ENCODE results near the gene JPH4. TPM values are rescaled to one million over a fixed set of nuclear protein-coding genes. Genes with fewer than 3 reads are reported as not detected.
"Not testable (repeated sequence)": the region's sequence is repeated elsewhere in the genome, so short reads cannot be mapped to it uniquely, and the experiment has no call there.

Gene JPH4
- total RNA-seq, 2 donors from 2014 or later, result not detected

DNA sequence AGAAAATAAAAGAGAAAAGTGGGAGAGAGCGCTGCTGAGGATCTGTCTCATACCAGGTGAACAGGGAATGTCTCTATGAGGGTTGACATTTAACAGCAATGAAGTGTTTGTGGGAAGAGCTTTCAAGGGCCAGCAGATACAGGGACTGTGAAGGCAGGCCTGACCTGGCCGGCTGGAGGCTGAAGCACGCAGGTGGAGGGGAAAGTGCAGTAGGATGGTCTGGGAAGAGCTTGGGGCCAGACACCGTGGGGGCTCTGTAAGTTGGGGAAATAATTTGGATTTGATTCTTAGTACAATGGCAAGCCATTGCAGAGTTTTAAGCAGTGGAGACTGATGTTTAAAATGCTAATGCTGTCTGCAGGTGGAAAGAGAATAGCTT is 33.8 kb upstream of the JPH4 start:
- Mint-ChIP-seq H3K36me3 (peaks cover 5 to 20% of the 10 kb centered on the region in 2 donors), H3K9me3 (peaks cover 6 to 7% of the 10 kb centered on the region in 2 donors), H3K27ac (no peak overlapping the region)
- ATAC-seq (no peak), DNase-seq (ENCODE audit: low spot score in 2 of 2) (no peak)

DNA sequence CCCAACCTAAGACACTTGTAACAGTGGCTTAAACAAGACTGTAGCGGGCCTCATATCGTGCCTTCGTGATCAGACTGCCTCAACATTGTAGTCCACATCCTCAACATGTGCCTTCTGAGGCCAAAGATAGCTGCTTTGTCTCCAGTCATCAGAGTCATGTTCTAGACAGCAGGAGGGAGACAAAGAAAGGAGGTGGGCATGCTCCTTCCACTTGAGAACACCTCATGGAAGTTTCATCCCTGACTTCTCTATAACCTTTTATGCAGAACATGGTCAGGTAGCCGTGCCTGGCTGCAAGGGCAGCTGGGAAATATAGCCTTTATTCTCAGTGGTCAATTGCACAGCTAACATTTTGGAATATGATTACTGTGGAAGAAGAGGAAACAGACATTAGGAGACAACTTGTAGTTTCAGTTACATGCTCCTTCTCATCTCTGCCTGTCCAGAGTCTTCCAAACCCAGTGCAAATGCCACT is 32.3 kb upstream of the JPH4 start:
- DNase-seq (ENCODE audit: low spot score in 2 of 2) (no peak), ATAC-seq (no peak)
- peak overlapping the region in 1 of 2 donors; percentile 84 for H3K27ac Mint-ChIP-seq
- peaks cover 5 to 20% of the 10 kb centered on the region in 2 donors for H3K36me3 Mint-ChIP-seq
- peaks cover 6 to 7% of the 10 kb centered on the region in 2 donors for H3K9me3 Mint-ChIP-seq

DNA sequence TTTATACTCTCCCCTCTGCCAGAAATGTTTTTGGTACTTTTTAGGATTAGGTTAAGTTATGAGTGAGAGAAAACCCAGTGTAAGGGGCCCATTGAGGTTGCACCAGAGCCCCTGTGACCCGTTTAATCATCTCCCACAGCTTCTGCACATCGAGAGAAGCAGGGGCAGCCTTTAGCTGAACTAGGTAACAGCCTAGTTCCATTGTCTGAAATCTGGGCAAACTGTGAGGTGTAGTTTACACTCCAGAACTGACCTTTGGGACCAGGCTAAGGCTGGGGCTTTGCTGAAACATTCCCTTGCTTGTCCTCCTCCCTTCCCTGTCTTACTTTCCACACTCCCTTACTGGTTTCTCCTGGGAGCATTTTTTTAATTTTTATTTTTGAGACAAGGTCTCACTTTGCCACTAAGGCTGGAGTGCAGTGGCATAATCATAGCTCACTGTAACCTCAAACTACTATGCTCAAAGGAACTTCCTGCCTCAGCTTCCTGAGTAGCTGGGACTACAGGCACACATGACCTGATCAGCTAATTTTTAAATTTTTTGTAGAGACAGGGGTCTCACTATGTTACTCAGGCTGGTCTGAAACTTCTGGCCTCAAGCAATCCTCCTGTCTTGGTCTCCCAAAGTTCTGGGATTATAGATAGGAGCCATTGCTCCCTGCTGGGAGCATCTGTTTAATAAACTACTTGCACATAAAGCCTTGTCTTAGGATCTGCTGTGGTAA is 31.7 kb upstream of the JPH4 start:
- no peak for DNase-seq (ENCODE audit: low spot score in 2 of 2)
- ATAC-seq, result no peak
- peaks cover 6 to 7% of the 10 kb centered on the region in 2 donors for H3K9me3 Mint-ChIP-seq
- H3K36me3 Mint-ChIP-seq, result peaks cover 5 to 20% of the 10 kb centered on the region in 2 donors
- H3K27ac Mint-ChIP-seq, result peak overlapping the region; percentile 84 to 90

DNA sequence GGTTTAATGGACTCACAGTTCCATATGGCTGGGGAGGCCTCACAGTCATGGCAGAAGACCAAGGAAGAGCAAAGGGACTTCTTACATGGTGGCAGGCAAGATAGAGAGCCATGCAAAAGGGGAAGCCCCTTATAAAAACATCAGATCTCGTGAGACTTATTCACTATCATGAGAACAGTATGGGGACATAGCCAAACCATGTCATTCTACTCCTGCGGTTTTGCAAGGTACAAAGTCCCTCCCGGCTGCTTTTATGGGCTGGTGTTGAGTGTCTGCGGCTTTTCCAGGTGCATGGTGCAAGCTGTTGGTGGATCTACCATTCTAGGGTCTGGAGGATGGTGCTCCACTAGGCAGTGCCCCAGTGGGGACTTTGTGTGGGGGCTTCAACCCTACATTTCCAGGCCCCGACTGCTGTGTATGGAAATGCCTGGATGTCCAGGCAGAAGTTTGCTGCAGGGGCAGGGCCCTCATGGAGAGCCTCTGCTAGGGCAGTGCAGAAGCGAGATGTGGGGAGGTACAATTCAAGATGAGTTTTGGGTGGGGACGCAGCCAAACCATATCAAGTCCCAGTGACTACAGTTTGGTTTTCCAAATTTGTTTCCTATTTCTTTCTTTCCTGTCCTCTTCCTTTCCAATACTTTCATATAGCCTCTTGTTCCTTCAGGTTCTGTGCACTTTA is 31.0 kb upstream of the JPH4 start:
- H3K9me3 Mint-ChIP-seq; ATAC-seq; DNase-seq (ENCODE audit: low spot score in 2 of 2): not testable (repeated sequence)
- H3K36me3 Mint-ChIP-seq, result peaks cover 5 to 20% of the 10 kb centered on the region in 2 donors
- H3K27ac Mint-ChIP-seq, result peak overlapping the region; percentile 1 to 84

DNA sequence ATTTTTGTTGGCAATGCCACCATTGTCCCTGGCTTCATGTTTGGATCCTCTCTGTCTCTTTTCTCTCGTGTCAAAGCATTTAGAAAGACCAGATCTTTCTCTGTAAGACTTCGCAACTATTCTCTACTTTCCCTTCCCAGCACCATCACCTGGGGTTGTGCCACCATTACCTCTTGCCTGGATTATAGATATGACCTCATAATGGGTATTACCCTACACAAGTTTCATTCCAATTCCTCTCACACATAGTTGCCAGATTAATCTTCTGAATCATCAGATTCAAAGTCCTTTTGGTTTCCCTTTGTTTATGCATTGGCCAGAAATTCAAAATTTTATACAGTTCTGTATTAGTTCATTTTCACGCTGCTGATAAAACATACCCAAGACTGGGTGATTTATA is 30.4 kb upstream of the JPH4 start:
- DNase-seq (ENCODE audit: low spot score in 2 of 2) (no peak), ATAC-seq (no peak)
- peaks cover 6 to 7% of the 10 kb centered on the region in 2 donors for H3K9me3 Mint-ChIP-seq
- H3K27ac Mint-ChIP-seq, result peak overlapping the region; percentile 1 to 29
- peaks cover 5 to 20% of the 10 kb centered on the region in 2 donors for H3K36me3 Mint-ChIP-seq

DNA sequence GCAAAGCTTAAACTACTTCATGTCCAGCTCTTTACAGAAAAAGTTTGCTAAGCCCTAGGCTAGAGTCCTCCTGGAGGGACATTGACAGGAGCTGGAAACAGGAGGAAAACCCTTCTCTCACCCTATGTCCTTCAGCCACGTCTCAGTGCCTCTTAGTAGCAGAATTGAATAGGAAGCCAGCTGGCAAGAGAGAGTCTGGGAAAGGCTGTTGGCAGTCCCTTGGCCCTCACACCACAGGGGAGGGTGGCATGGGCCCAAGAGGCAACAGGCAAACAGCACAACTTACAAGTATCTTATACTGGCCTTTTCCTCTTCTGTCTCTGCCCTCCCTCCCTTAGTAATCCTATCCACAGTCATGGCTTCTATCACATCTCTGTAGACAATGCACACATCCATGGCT is 29.9 kb upstream of the JPH4 start:
- Mint-ChIP-seq H3K9me3 (peaks cover 6 to 7% of the 10 kb centered on the region in 2 donors), H3K36me3 (peaks cover 5 to 20% of the 10 kb centered on the region in 2 donors), H3K27ac (peak overlapping the region in 1 of 2 donors; percentile 29)
- ATAC-seq, result no peak
- no peak for DNase-seq (ENCODE audit: low spot score in 2 of 2)

DNA sequence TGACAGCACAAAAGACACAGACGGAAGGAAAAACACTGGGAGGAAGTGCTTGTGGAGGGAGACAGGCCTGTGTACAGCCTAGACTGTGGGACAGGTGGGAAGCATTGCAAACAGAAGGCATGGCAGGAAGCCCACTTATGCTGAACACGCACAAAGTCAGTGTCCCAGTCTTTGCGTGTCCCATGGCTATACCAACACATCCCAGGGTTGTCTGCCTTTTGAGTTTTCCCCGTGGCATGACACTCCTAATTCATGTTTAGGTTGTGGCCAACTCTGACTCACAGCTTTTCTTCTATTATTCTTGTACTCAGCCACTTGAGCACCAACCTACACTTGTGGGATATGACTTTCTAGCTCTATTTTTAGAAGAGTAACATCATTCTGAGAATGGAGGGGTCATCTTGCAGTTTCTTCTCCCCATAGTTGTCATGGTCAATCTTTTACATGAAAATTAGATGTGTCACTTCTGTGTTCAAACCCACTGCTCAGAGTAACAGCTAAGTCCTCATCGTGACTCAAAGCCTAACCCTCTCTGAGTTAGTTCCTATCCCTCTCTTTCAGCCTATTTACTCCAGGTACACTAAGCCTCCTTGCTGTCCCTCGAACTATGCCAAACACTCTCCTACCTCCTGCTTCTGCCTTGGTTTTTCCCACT is 27.5 kb upstream of the JPH4 start:
- DNase-seq (ENCODE audit: low spot score in 2 of 2) (peak in 1 of 2 donors; percentile 19), ATAC-seq (peak; percentile 91 to 94)
- H3K27ac Mint-ChIP-seq, result peak overlapping the region; percentile 65 to 72
- peaks cover 6 to 7% of the 10 kb centered on the region in 2 donors for H3K9me3 Mint-ChIP-seq
- peaks cover 5 to 20% of the 10 kb centered on the region in 2 donors for H3K36me3 Mint-ChIP-seq

DNA sequence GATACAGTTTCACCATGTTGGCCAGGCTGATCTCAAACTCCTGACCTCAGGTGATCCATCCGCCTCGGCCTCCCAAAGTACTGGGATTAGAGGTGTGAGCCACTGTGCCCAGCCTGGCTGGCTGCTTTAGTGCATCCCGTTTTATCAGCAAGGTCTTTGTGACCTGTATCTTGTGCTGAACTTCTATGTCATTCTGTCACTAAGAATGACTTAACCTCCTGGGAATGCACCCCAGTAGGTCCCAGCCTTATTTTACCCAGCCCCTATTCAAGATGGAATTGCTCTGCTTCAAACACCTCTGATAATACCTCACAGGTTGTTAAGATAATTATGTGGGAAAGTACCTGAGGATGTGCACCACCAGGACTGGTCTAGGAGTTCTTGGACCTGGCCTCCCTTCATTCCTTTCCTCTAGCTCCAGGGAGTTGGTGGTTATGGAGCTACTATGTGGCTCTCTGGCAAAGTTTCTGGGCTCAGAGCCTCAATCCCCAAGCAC is 26.1 kb upstream of the JPH4 start:
- Mint-ChIP-seq H3K27ac (no peak overlapping the region), H3K36me3 (peaks cover 10 to 11% of the 10 kb centered on the region in 2 donors), H3K9me3 (peaks cover 7 to 9% of the 10 kb centered on the region in 2 donors)
- ATAC-seq (no peak), DNase-seq (ENCODE audit: low spot score in 2 of 2) (no peak)

DNA sequence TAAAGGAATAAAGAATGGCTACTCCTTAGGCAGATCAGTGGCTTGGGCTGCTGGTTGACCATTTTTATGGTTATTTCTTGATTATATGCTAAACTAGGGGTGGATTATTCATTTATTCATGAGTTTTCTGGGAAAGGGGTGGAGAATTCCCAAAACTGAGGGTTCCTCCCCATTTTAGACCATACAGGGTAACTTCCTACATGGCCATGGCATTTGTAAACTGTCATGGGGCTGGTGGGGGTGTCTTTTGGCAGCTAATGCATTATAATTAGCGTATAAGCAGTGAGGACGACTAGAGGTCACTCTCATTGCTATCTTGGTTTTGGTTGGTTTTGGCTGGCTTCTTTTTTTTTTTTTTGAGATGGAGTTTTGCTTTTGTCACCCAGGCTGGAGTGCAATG is 25.6 kb upstream of the JPH4 start:
- Mint-ChIP-seq H3K9me3 (peaks cover 6 to 11% of the 10 kb centered on the region in 2 donors), H3K36me3 (peaks cover 6 to 8% of the 10 kb centered on the region in 2 donors), H3K27ac (no peak overlapping the region)
- ATAC-seq, result no peak
- DNase-seq (ENCODE audit: low spot score in 2 of 2), result no peak

DNA sequence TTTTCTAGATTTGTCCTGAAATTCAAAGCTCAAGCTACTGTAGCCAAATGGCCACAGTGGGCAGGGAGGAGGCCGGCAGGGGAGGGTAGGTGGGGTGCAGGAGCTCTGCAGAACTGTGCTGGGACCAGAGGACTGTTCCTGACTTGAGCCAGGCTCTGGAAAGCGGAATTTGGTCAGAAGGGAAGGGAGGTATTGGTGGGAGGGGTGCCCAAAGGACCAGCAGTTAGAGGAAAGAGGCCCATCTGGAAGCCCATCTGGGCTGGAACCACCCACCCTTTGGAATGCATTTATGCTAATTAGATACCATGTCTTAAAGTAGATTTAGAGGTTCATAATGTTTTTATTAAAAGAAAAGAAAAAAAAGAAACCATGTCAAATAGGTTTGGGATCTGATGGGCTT is 24.5 kb upstream of the JPH4 start:
- DNase-seq (ENCODE audit: low spot score in 2 of 2) (no peak), ATAC-seq (no peak)
- H3K27ac Mint-ChIP-seq, result peak overlapping the region in 1 of 2 donors; percentile 19
- peaks cover 0 to 6% of the 10 kb centered on the region in 2 donors for H3K9me3 Mint-ChIP-seq
- peaks cover 0 to 5% of the 10 kb centered on the region in 2 donors for H3K36me3 Mint-ChIP-seq

DNA sequence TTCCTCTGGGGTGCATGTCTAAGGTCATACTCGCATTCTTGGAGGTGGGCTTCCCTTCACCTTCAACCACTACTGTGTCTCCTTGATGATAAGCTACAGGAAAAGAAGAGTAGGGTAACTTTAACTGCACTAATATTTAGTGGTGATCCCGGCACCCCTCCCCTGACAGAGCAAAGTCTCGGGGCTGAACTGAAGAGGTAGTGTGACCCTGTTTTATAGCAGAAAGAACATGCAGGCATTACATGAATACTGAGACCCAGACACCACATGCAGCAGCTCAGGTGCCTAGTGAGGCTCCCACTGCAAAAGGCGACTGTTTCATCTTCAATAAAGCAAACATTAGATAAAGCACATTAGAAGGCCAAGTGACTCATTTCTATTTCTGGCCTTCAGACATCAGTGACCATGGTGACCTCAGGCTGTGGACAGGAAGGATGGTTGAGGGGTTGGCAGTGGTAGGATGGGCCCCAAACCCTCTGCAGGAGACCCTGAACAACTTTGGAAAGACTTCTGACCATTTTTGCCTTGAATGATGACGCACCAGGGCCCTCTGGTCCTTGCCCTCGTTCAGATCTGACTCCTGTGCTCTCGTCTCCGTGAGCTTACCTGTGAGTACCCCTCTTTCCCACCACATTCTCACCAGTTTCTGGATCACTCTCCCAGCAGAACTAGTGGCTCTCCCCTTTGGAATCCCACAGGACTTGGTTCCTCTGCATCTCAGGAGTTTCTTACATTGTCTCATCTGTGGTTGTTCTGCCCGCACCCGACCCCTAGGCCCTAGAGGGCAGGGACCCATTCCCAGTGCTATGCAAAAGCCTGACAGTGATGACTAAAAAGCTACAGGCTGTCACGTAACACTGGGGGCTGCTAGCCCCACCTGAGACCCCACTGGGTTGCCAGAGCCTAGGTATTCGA is 23.8 kb upstream of the JPH4 start:
- DNase-seq (ENCODE audit: low spot score in 2 of 2) (no peak), ATAC-seq (no peak)
- H3K9me3 Mint-ChIP-seq, result peaks cover 0 to 6% of the 10 kb centered on the region in 2 donors

DNA sequence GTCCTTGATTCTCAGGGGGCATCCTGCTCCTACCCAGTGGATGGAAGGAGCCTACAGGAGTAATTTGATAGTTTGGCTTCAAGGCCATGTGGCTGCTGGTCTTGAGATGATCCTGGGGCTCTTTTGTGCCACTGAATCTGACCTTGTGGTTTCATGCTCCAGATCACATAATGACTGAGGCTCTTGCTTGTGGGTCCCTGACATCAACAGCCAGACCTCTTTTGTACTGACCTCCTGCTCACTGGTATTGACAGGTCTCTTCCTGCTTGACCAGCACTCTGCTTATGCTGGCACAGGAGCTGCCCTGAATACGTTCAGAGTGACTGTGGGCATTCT is 23.2 kb upstream of the JPH4 start:
- no peak overlapping the region for H3K27ac Mint-ChIP-seq

More for the DNA sequence above, 23.8 kb upstream of the JPH4 start:
- Mint-ChIP-seq H3K27ac (no peak overlapping the region), H3K36me3 (peaks cover 0 to 5% of the 10 kb centered on the region in 2 donors)

DNA sequence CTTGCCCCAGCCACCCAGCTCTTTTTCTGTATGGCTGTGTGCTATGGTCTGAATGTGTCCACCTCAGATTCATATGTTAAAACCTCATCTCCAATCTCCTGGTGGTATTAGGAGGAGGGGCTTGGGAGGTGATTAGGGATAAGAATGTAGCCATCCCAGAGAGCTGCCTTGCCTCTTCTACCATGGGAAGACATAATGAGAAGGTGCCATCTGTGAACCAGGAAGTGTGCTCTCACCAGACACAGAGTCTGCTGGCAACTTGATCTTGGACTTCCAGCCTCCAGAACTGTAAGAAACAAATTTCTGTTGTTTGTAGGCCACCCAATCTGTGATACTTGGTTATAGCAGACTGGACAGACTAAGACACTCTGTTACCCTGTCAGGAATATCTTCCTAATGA is 22.8 kb upstream of the JPH4 start:
- H3K9me3 Mint-ChIP-seq, result peaks cover 0 to 6% of the 10 kb centered on the region in 2 donors
- H3K27ac Mint-ChIP-seq, result peak overlapping the region in 1 of 2 donors; percentile 19
- peaks cover 0 to 5% of the 10 kb centered on the region in 2 donors for H3K36me3 Mint-ChIP-seq
- DNase-seq (ENCODE audit: low spot score in 2 of 2) (no peak), ATAC-seq (no peak)

More for the DNA sequence above, 23.2 kb upstream of the JPH4 start:
- Mint-ChIP-seq H3K36me3 (peaks cover 0 to 5% of the 10 kb centered on the region in 2 donors), H3K9me3 (peaks cover 0 to 6% of the 10 kb centered on the region in 2 donors)
- ATAC-seq, result no peak
- DNase-seq (ENCODE audit: low spot score in 2 of 2), result no peak

DNA sequence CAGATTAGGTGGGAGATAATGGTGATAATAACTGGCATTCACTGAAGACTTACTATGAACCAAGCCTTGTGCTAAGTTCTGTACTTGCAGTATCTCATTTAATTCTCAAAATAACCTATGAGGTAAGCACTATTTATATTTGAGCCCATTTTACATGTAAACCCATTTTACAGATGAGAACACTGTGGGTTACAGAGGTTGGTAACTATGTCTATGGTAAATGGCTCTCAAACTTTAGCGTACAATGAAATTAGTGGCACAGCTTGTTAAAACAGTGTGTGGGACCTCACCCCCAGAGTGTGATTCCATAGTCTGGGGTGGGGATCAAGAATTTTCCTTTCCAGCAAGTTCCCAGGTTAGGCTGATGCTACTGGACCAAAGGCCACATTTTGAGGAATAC is 22.2 kb upstream of the JPH4 start:
- H3K27ac Mint-ChIP-seq, result no peak overlapping the region
- ATAC-seq (no peak), DNase-seq (ENCODE audit: low spot score in 2 of 2) (no peak)
- peaks cover 0 to 6% of the 10 kb centered on the region in 2 donors for H3K9me3 Mint-ChIP-seq
- peaks cover 0 to 5% of the 10 kb centered on the region in 2 donors for H3K36me3 Mint-ChIP-seq

DNA sequence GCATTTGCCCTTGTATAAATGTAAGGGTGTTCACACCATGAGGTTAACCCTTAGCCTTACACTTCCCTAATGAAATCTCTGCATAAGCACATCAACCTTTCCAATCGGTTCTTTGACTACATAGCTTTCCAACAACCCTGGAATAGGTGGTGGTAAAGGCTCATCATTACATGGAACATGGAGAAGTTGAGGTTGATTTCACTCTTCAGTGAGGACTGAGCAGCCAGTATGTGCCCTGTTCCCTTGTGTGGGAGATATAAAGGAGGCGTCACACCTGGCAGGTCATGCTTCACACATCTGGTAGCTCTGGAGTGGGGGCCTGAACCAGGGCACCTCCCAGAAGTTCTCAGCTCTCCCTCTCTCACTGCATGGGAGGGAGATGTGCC is 21.7 kb upstream of the JPH4 start:
- H3K27ac Mint-ChIP-seq, result no peak overlapping the region
- ATAC-seq, result no peak
- no peak for DNase-seq (ENCODE audit: low spot score in 2 of 2)
- peaks cover 0 to 6% of the 10 kb centered on the region in 2 donors for H3K9me3 Mint-ChIP-seq
- peaks cover 0 to 5% of the 10 kb centered on the region in 2 donors for H3K36me3 Mint-ChIP-seq

DNA sequence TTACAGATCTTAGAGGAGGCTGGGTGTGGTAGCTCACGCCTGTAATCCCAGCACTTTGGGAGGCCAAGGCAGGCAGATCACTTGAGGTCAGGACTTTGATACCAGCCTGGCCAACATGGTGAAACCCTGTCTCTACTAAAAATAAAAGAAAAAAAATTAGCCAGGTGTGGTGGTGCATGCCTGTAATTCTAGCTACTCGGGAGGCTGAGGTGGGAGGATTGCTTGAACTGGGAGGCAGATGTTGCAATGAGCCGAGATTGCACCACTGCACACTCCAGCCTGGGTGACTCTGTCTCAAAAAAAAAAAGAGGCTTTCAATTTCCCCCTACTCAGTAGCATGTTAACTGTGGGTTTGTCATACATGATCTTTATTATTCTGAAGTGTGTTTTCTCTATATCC is 15.6 kb upstream of the JPH4 start:
- DNase-seq (ENCODE audit: low spot score in 2 of 2); H3K36me3 Mint-ChIP-seq; H3K9me3 Mint-ChIP-seq; H3K27ac Mint-ChIP-seq; ATAC-seq: not testable (repeated sequence)
